HepG2 (cell line): ENCODE measurements around the gene CAGE1. TPM values are rescaled to one million over a fixed set of nuclear protein-coding genes. Genes with fewer than 3 reads are reported as not detected.

Source experiments
- CEBPZ ChIP-seq: IDR thresholded peaks from 2 replicates; pipeline ENCODE4 v1.6.1; 2012; ENCODE audit warnings: low read length, improper control_type of control experiment
- ELF4 ChIP-seq: sonication (generic); formaldehyde crosslinking; IDR thresholded peaks from 2 replicates; pipeline ENCODE4 v1.5.0; 2020; ENCODE audit warnings: missing genetic modification reagents, mild to moderate bottlenecking, moderate library complexity, borderline replicate concordance
- MZF1 ChIP-seq: sonication (generic); formaldehyde crosslinking; IDR thresholded peaks from 2 replicates; pipeline ENCODE4 v1.8.1; 2023; ENCODE audit warnings: mild to moderate bottlenecking, missing genetic modification reagents, borderline replicate concordance
- NAIF1 ChIP-seq: sonication (generic); formaldehyde crosslinking; IDR thresholded peaks from 2 replicates; pipeline ENCODE4 v1.5.0; 2020; ENCODE audit warnings: mild to moderate bottlenecking, missing genetic modification reagents, borderline replicate concordance
- PHF8 ChIP-seq: sonication (generic); formaldehyde crosslinking; IDR thresholded peaks from 2 replicates; pipeline ENCODE4 v1.5.0; 2020; ENCODE audit warnings: missing genetic modification reagents
- RFX3 ChIP-seq: IDR thresholded peaks from 2 replicates; pipeline ENCODE4 v1.6.1; 2016; ENCODE audit warnings: missing biosample characterization, missing genetic modification reagents
- SNAPC5 ChIP-seq: sonication (generic); formaldehyde crosslinking; IDR thresholded peaks from 2 replicates; pipeline ENCODE4 v1.8.1; 2023; ENCODE audit warnings: mild to moderate bottlenecking, missing genetic modification reagents, borderline replicate concordance
- SNRNP70 ChIP-seq: fragments of 200-400 bp; formaldehyde crosslinking; IDR thresholded peaks from 2 replicates; pipeline ENCODE4 v1.6.1; 2017; ENCODE audit warnings: mild to moderate bottlenecking, low read depth, low read length, moderate library complexity
- TOE1 ChIP-seq: sonication (generic); formaldehyde crosslinking; IDR thresholded peaks from 2 replicates; pipeline ENCODE4 v1.4.0; 2020; ENCODE audit warnings: mild to moderate bottlenecking, missing genetic modification reagents
- ZBTB14 ChIP-seq: sonication (generic); formaldehyde crosslinking; IDR thresholded peaks from 2 replicates; pipeline ENCODE4 v1.4.0; 2020; ENCODE audit warnings: missing genetic modification reagents
- ZFP37 ChIP-seq: sonication (generic); formaldehyde crosslinking; IDR thresholded peaks from 2 replicates; pipeline ENCODE4 v1.4.0; 2020; ENCODE audit warnings: missing genetic modification reagents, borderline replicate concordance
- ZNF253 ChIP-seq: sonication (generic); formaldehyde crosslinking; IDR thresholded peaks from 2 replicates; pipeline ENCODE4 v1.8.0; 2022; ENCODE audit warnings: mild to moderate bottlenecking, missing genetic modification reagents, borderline replicate concordance
- polyA plus RNA-seq, 8 experiments: library from polyadenylated mRNA; depleted of rRNA in 3 of 8; stranded (reverse) in 7 of 8; unstranded in 1 of 8; fragments of >200 nt; fragmentation: Illumina TruSeq in 4 of 8; extraction: Trizol in 4 of 8; gene quantifications; 2 replicates each; pipeline versions ENCODE4 v1.2.1 to v1.2.3, GENCODE V29; 2011 to 2016; ENCODE audit warnings: low read depth in 4 of 8, missing spikeins in 1 of 8, mixed read lengths in 1 of 8; ENCODE audit not compliant: insufficient read depth in 1 of 8
- total RNA-seq, 5 experiments: library from RNA; depleted of rRNA; stranded (reverse); fragments of >200 nt; fragmentation: Illumina TruSeq; extraction: Trizol; gene quantifications; 2 replicates each; pipeline ENCODE4 v1.2.3, GENCODE V29; 2016; ENCODE audit warnings: low read depth in 1 of 5

The CAGE1 gene
- total and polyA plus RNA-seq, 2 of the 13 experiments (the other 11 are each of a cell fraction or from before 2014, with no cell fraction given) = 0.03 to 0.15 TPM

- TF ChIP-seq NAIF1 (CRISPR knock-in tag) = no peak
- TF ChIP-seq ELF4 = no peak
- no peak for TF ChIP-seq ZFP37 (CRISPR knock-in tag)
- no peak for TF ChIP-seq PHF8
- no peak for TF ChIP-seq ZBTB14 (CRISPR knock-in tag)
- TF ChIP-seq SNAPC5 = no peak
- no peak for TF ChIP-seq ZNF253 (CRISPR knock-in tag)
- no peak for TF ChIP-seq RFX3 (CRISPR knock-in tag)
- no peak for TF ChIP-seq CEBPZ
- TF ChIP-seq TOE1 (CRISPR knock-in tag) = no peak
- TF ChIP-seq MZF1 = no peak
- no peak for TF ChIP-seq SNRNP70
Observed at GRCh38 chr6:7392402-7392801, 2.9 kb upstream of the CAGE1 start (continued).
